NCI-H1436 (cell line): ENCODE data around the gene ULK2.

Source experiments
- DNase-seq: peaks from one replicate; lab custom pipeline; 2025; lab: John Stamatoyannopoulos, UW

Gene ULK2

GRCh38 chr17:19726631-19727376 lies 140.9 kb downstream of the ULK2 start:
- DNase-seq, result no peak

DNA sequence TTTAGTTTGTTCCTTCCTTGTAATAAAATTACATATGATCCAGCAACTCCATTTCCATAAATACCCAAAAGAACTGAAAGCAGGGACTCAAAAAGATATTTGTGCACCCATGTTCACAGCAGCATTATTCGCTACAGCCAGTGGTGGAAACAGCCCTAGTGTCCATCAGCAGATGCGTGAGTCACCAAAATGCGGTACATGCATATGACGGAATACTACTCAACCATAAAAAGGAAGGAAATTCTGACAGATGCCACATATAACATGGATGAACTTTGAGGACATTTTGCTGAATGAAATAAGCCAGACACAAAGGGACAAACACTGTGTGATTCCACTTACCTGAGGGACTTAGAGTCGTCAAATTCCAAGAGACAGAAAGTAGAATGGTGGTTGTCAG lies 142.2 kb downstream of the ULK2 start:
- DNase-seq, result no peak

DNA sequence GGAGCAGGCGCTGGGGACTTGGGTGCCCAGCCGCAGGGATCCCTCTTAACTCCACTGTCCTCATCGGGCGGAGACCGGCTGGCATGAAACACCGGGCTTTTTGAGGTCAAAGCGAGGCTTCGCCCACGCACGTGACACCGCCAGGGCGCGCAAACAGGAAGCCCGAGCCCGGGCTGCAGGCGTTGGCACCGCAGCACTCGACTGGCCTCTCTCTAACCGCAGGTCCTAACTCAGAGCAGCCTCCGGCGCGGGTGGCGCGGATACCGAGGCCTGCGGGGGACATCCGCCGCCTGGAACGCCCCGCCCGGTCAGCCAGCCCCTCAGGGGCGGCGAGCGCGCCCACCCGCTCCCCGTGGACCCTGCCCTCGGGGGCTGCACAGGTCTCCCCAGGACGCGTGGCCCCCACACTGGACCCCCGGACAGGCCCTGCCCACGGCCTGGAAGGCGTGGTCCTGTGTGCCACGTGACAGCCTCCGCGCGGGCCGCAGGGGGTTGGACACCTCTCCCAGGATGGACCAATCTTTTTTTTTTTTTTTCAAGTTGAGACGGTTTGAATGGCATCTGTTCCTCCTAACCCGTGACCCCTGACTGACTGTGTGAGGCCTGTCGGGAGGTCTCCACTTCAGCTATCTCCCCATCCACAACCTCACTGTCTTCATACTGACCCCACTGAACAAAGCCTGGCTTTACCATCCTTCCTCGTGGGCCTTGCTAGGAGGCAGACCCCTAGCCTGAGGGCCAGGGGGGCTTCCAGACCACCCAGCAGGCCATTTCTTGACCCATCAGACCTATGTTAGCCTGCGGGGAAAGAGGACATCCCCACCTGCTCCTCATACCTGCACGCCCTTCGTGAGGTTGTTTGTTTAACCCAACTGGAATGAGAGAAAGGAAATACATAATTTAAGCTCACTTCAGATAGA lies 143.0 kb downstream of the ULK2 start:
- DNase-seq, result no peak

DNA sequence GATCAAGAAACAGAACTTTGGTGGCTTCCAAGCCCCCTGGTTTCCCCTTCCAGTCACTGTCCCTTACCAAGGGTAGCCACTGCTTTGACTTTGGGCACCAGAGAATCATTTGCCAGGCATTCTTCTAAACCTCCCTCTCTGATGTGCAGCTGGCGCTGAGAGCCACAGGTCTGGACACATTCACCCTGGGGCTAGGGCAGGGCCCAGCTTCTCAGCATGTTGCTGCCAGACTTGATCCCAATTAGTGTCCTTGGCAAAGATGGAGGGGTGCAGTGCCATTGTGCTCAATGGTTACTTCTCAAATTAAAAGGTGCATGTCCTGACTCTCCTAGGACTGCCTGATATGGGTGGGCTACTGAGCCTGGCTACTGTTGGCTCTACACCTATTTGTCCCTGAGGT lies 143.8 kb downstream of the ULK2 start:
- no peak for DNase-seq
